CD14-positive monocyte (primary cell): Measurements from ENCODE around the gene SFN. TPM values are rescaled to one million over a fixed set of nuclear protein-coding genes. Genes with fewer than 3 reads are reported as not detected.
"Not testable (repeated sequence)": the region's sequence is repeated elsewhere in the genome, so short reads cannot be mapped to it uniquely, and the experiment has no call there.

ENCODE experiments used
- DNase-seq, 3 donors: peaks; one replicate each; pipeline ENCODE4 v3.0.0-alpha.2; 2011 to 2022
- H2AFZ ChIP-seq: 2 replicates; pipeline ENCODE4 v1.6.0; 2012; ENCODE audit warnings: mild to moderate bottlenecking, low read depth, low read length, inconsistent platforms; ENCODE audit not compliant: insufficient read depth, poor library complexity, severe bottlenecking
- H3K27ac ChIP-seq, 2 donors: 1 replicate in 1 of 2; 2 replicates in 1 of 2; pipeline ENCODE4 v1.5.1; 2012 to 2013; ENCODE audit warnings: low read length in 2 of 2, control low read depth in 1 of 2, inconsistent platforms in 1 of 2, low read depth in 1 of 2, mild to moderate bottlenecking in 1 of 2
- H3K27me3 ChIP-seq, 2 donors: one replicate each; pipeline versions ENCODE4 v1.6.0 to v1.6.1; 2011 to 2013; ENCODE audit warnings: low read length in 2 of 2; ENCODE audit not compliant: control insufficient read depth in 2 of 2, insufficient read depth in 2 of 2
- H3K36me3 ChIP-seq, 2 donors: replicated peaks in 1 of 2; 1 replicate in 1 of 2; 2 replicates in 1 of 2; pipeline versions ENCODE4 v1.5.1 to v1.6.1; 2012 to 2013; ENCODE audit warnings: low read length in 2 of 2, control low read depth in 1 of 2, inconsistent platforms in 1 of 2, mild to moderate bottlenecking in 1 of 2; ENCODE audit not compliant: insufficient read depth in 2 of 2, control insufficient read depth in 1 of 2
- H3K4me1 ChIP-seq, 2 donors: 1 replicate in 1 of 2; 2 replicates in 1 of 2; pipeline versions ENCODE4 v1.5.1 to v1.6.1; 2012 to 2013; ENCODE audit warnings: low read length in 2 of 2, control low read depth in 1 of 2, inconsistent platforms in 1 of 2, mild to moderate bottlenecking in 1 of 2, moderate library complexity in 1 of 2; ENCODE audit not compliant: insufficient read depth in 2 of 2, control insufficient read depth in 1 of 2
- H3K4me2 ChIP-seq: replicated peaks from 2 replicates; pipeline ENCODE3; 2012; ENCODE audit warnings: low read length, moderate library complexity, mild to moderate bottlenecking; ENCODE audit not compliant: poor library complexity, severe bottlenecking; ENCODE audit errors: extremely low read depth
- H3K4me3 ChIP-seq, 3 experiments: fragments of 200-600 bp in 1 of 3; sonication (generic) in 1 of 3; replicated peaks in 1 of 3; 1 replicate in 2 of 3; 2 replicates in 1 of 3; pipeline ENCODE4 v1.5.1; 2011 to 2013; ENCODE audit warnings: low read length in 3 of 3, mild to moderate bottlenecking in 3 of 3, control low read depth in 2 of 3, low read depth in 2 of 3, inconsistent platforms in 1 of 3, moderate library complexity in 1 of 3
- H3K79me2 ChIP-seq: 2 replicates; pipeline ENCODE4 v1.6.0; 2012; ENCODE audit warnings: mild to moderate bottlenecking, control low read depth, inconsistent platforms, low read length, moderate library complexity; ENCODE audit not compliant: insufficient read depth
- H3K9ac ChIP-seq: 2 replicates; pipeline ENCODE4 v1.6.0; 2017; ENCODE audit warnings: low read length, mild to moderate bottlenecking; ENCODE audit not compliant: insufficient read depth, poor library complexity, severe bottlenecking
- H3K9me3 ChIP-seq, 2 donors: replicated peaks in 1 of 2; 1 replicate in 1 of 2; 2 replicates in 1 of 2; pipeline versions ENCODE4 v1.5.1 to v1.6.1; 2012 to 2013; ENCODE audit warnings: low read length in 2 of 2, control low read depth in 1 of 2; ENCODE audit not compliant: control insufficient read depth in 1 of 2, insufficient read depth in 1 of 2
- H4K20me1 ChIP-seq: 2 replicates; pipeline ENCODE4 v1.6.0; 2012; ENCODE audit warnings: mild to moderate bottlenecking, low read length, control low read depth, moderate library complexity; ENCODE audit not compliant: insufficient read depth
- H3K27ac Mint-ChIP-seq, 7 donors: one replicate each; pipeline ENCODE4 v1.8.0; 2020; ENCODE audit warnings: mild to moderate bottlenecking in 7 of 7, mixed read lengths in 7 of 7, moderate library complexity in 6 of 7, inconsistent platforms in 2 of 7
- H3K27me3 Mint-ChIP-seq, 3 donors: one replicate each; pipeline ENCODE4 v1.8.0; 2021 to 2022; ENCODE audit warnings: low read depth in 3 of 3, mild to moderate bottlenecking in 3 of 3, mixed read lengths in 3 of 3, moderate library complexity in 3 of 3, inconsistent platforms in 1 of 3
- H3K36me3 Mint-ChIP-seq, 2 donors: one replicate each; pipeline ENCODE4 v1.8.0; 2020; ENCODE audit warnings: mixed read lengths in 2 of 2, inconsistent platforms in 1 of 2, mild to moderate bottlenecking in 1 of 2
- H3K4me1 Mint-ChIP-seq: one replicate; pipeline ENCODE4 v1.8.0; 2020; ENCODE audit warnings: mild to moderate bottlenecking, mixed read lengths
- H3K4me3 Mint-ChIP-seq, 2 donors: one replicate each; pipeline ENCODE4 v1.8.0; 2020; ENCODE audit warnings: mild to moderate bottlenecking in 2 of 2, mixed read lengths in 2 of 2, moderate library complexity in 1 of 2
- H3K9me3 Mint-ChIP-seq, 7 donors: one replicate each; pipeline ENCODE4 v1.8.0; 2020 to 2022; ENCODE audit warnings: mixed read lengths in 7 of 7, mild to moderate bottlenecking in 6 of 7, moderate library complexity in 6 of 7, inconsistent platforms in 2 of 7
- CTCF ChIP-seq: fragments of 200-600 bp; IDR thresholded peaks from one replicate; pipeline ENCODE4 v1.8.0; 2022; ENCODE audit warnings: antibody characterized with exemption, mild to moderate bottlenecking
- whole genome bisulfite sequencing: methylation state at CpG from one replicate; pipeline ENCODE4 v1.1.5; 2013; ENCODE audit warnings: missing lambda C conversion rate; ENCODE audit not compliant: insufficient coverage; 5-methylcytosine and 5-hydroxymethylcytosine counted together
- intact Hi-C, 2 donors: fragments of 100-400 bp; cut with micrococcal nuclease; formaldehyde crosslinking; loops; one replicate each; pipeline versions ENCODE4 v1.15.0 to v1.15.1; 2023
- polyA plus RNA-seq, 3 donors: library from polyadenylated mRNA; depleted of rRNA in 1 of 3; unstranded in 2 of 3; stranded (reverse) in 1 of 3; fragments of 300-500 nt in 2 of 3; fragments of >200 nt in 1 of 3; fragmentation: Illumina TruSeq in 2 of 3; gene quantifications; 1 replicate in 2 of 3; 2 replicates in 1 of 3; pipeline ENCODE4 v1.2.3, GENCODE V29; 2012 to 2021

SFN gene
- polyA plus RNA-seq, 3 donors = 0.36 TPM; not detected in 2

DNA sequence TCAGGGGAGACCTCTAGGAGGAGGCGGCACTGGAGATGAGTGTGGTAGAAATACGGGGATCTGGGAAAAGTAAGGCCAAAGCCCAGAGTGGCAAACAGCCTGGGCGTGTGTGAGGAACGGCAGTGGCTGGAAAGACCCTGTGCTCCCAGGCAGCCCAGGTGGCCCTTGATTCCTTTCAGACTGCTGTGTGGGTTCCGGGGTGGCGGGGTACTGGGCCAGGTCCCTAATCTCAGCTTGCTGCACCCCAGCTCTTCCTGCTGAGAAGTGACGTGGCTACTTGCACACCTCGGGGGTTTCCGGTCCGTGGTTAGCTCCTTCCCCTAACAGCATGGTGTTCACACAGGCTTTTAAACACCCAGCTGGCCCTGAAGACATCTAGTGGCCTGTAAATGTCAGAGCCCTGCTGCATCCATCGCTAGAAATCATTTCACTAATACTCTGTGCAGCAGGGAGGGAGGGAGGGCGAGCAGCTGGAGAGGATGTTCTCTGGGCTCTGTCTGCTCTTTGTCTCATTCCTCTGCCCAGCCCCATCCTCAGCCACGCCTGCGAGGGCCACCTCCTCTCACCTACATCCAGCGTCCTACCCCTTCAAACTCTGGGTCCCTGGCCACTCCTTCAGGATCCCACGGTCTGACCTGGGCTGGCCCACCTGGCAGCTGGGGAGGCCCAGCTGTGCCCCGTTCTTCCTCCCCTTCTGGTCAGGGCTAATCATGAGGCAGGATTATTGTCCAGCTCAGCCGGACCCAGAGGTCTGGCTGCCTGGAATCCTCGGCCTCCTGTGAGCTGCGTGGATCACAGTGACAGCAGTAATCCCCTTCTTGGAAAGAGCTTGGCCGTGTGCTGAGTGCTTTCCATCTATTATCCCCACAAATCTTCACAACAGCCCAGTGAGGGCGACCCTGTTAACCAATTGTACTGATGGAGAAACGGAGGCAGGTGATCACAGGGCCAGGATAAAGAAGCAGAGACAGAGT lies 29.2 kb upstream of the SFN start:
- peaks cover 0 to 8% (median 2%) of the 10 kb centered on the region in 3 donors for H3K27me3 Mint-ChIP-seq
- Histone ChIP-seq H3K36me3 (peaks cover 39 to 53% of the 10 kb centered on the region in 2 donors), H3K4me3 (peak overlapping the region in 1 of 3 experiments; percentile 45), H4K20me1 (peaks cover 45% of the 10 kb centered on the region), H3K9ac (peak overlapping the region; percentile 53), H3K4me2 (peak overlapping the region; percentile 51), H2AFZ (peak overlapping the region; percentile 73), H3K79me2 (peaks cover 30% of the 10 kb centered on the region), H3K27me3 (no peaks in the 10 kb centered on the region), H3K4me1 (peaks cover 38 to 47% of the 10 kb centered on the region in 2 donors), H3K27ac (peak overlapping the region; percentile 59 to 79), H3K9me3 (no peaks in the 10 kb centered on the region)
- intact Hi-C loops = no loop called here
- H3K9me3 Mint-ChIP-seq = peaks cover 0 to 2% (median 0%) of the 10 kb centered on the region in 7 donors
- peak; percentile 25 for TF ChIP-seq CTCF
- peaks cover 57 to 82% of the 10 kb centered on the region in 2 donors for H3K36me3 Mint-ChIP-seq
- DNase-seq = peak; percentile 77 to 90 (median 78)
- peak overlapping the region; percentile 58 to 85 for H3K4me3 Mint-ChIP-seq
- H3K27ac Mint-ChIP-seq = peak overlapping the region; percentile 85 to 93 (median 91)
- WGBS = 36% methylated on average over 15 of the region's 23 CpGs
- H3K4me1 Mint-ChIP-seq = peaks cover 48% of the 10 kb centered on the region

GRCh38 chr1:26837665-26838064 lies 25.3 kb upstream of the SFN start:
- intact Hi-C loops, H3K27me3 Mint-ChIP-seq, H3K4me3 ChIP-seq, H3K9ac ChIP-seq, H3K4me2 ChIP-seq, H3K79me2 ChIP-seq, H3K27ac ChIP-seq, H2AFZ ChIP-seq, H3K27me3 ChIP-seq, H3K9me3 Mint-ChIP-seq, DNase-seq, H3K4me3 Mint-ChIP-seq, H3K9me3 ChIP-seq: not testable (repeated sequence)
- Mint-ChIP-seq H3K27ac (peak overlapping the region in 1 of 7 donors; percentile 70), H3K4me1 (peaks cover 17% of the 10 kb centered on the region), H3K36me3 (peaks cover 58 to 85% of the 10 kb centered on the region in 2 donors)
- 95% methylated on average over 5 of the region's 5 CpGs for WGBS
- Histone ChIP-seq H4K20me1 (peaks cover 36% of the 10 kb centered on the region), H3K4me1 (peaks cover 14 to 16% of the 10 kb centered on the region in 2 donors), H3K36me3 (peaks cover 57 to 80% of the 10 kb centered on the region in 2 donors)
